Hematopoietic multipotent progenitor cell treated with erythropoietin and hydrocortisone succinate and interleukin-3 and kit ligand, for 4 days (in vitro differentiated cells): Measurements from ENCODE around the gene NDUFA12.

Source experiments
- DNase-seq: peaks from one replicate; pipeline ENCODE4 v3.0.0-alpha.2; 2015

The NDUFA12 gene

GRCh38 chr12:94979941-94980340 is 23.6 kb downstream of the NDUFA12 start:
- no peak for DNase-seq

DNA sequence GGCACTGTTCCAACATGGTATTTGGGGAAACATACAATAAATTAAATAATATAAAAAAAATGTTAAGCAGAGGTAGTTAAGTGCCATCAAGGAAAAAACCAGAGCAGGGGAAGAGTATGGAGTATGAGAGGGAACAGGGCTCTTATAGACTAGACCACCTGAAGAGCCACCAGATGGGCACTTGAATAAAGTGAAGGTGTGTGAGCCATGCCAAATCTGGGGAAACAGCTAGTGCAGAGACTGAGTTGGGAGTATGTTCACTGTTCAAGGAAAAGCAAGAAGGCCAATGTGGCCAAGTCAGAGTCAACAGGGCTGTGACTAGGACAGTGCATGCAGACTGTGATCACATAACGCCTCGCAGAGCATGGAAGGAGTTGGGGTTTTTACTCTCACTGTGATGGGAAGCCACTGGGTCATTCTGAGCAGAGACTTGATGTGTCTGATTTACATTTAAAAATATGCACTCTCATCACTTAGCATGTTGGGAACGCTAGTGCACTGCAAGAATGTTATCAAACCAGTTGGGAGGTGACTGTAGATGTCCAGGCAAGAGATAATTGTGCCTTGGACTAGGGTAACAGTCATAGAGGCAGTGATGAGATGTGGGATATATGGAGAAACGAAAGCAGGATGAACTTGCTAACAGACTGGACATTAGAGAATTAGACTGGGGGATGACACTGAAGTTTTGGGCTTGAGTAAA is 25.6 kb downstream of the NDUFA12 start:
- DNase-seq, result no peak

DNA sequence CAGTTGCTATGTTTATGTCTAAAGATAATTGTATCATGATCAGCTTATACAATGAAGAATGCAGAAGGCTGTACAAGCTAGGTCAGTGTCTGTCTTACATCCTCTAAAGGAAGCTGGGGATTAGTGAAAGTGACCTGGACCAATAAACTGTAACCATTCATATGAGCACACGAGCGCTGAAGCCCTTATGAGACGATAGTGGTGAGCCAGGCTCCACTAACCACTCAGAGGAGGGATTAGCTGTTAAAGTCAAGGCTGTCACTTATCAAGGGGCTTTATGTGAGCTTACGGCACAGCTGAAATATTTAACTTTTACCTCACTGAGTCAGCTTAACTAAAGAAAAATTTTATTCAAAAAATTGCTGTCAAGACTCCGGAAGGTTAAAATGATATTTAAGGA is 30.3 kb downstream of the NDUFA12 start:
- no peak for DNase-seq

- DNase-seq, result no peak
Measured at GRCh38 chr12:94972795-94973194, 30.7 kb downstream of the NDUFA12 start.

DNA sequence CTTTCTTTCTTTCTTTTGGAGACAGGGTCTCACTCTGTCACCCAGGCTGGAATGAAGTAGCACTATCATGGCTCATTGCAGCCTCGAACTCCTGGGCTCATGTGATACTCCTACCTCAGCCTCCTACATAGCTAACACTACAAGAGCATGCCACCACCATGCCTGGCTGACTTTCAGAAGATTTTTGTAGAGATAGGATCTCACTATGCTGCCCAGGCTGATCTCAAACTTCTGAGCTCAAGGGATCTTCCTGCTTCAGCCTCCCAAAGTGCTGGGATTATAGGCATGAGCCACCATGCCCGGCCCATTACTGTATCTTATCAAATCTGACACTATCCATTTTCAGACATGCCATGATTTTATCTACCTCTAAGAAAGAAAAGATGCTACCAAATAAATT is 31.6 kb downstream of the NDUFA12 start:
- no peak for DNase-seq

DNA sequence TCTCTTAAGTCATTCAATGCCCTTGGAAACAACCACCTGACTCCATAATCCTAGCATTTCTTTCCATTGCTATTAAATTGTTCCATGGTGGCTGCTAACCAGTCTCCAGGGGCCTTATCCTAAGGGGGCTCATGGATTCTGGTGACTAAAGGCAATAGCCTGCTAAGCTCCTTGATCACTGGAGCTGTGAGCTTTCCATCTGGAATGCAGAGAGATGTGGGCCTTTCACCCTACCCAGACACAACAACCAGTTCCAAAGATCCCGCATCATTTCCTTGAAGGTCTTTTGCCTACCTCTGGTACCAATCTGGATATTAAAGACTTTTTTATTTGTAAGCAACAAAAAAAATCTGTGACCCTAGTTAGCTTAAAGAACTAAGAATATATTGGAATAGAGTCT is 32.9 kb downstream of the NDUFA12 start:
- DNase-seq, result no peak

- DNase-seq, result peak; percentile 44
Measured at GRCh38 chr12:94969424-94969823, 34.1 kb downstream of the NDUFA12 start.

GRCh38 chr12:94965982-94966630 is 37.4 kb downstream of the NDUFA12 start:
- DNase-seq, result no peak

DNA sequence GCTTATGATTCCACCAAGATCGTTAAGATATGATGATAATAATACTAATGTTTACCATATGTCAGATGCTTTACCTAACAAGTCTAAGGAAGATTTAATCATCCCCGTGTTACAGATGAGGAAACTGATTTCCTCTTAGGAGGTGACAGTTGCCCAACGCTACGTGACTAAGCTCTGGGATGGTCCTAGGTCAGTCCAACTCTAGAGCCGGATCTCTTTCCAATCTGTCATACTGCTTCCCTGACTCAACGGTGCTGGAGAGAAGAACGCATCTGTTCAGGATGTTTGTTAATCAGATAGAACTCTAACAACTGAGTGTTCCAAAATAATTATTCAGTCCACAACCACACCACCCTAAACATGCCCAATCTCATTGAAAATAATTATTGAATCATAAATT is 39.8 kb downstream of the NDUFA12 start:
- no peak for DNase-seq

GRCh38 chr12:94962670-94963069 is 40.8 kb downstream of the NDUFA12 start:
- DNase-seq, result no peak

- no peak for DNase-seq
Measured at GRCh38 chr12:94961911-94962310, 41.6 kb downstream of the NDUFA12 start.

DNA sequence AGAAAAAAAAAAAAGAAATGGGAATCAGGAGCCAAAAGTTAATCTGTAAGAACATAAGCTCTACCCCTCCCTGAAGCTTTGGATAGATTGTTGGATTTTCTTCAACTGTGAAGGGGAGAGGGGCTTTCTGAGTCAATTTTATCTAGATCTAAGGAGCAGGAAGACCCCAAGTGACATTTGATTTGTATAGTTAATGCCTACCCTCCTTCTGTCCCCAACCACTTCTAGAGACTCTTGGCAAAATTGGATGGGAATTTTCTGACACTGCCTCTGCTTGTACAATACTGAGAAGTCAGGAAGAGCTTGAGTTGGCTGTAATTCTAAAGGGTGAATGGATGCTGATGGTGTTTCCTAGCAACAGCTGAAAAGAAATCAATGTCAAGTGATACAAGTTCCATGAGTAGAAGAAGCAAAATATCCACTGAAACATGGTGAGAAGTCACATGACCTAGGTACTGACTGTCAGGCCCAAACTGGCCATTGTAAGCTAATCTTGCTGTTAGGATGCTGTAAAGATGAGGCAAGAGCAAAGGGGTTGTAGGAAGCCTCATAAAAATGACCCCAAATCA is 42.2 kb downstream of the NDUFA12 start:
- DNase-seq, result no peak

DNA sequence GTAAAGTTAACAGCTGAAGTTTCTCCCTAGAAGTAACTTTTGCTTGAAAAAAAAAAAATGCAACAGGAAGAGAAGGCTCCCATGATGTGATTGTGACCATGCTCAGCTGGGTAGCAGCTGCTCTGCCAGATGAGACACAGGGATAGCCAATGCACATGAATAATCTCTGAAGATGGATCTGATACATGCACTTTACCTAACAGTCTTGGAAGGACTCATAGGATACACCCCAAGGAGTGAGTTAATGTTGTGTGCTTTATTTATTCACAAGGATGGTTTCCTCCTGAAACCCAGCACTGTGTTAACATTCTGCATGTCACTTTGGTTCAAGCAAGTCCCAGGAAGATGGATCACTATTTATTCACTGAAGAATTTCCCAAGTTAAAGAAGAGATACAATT is 46.5 kb downstream of the NDUFA12 start:
- DNase-seq, result no peak

DNA sequence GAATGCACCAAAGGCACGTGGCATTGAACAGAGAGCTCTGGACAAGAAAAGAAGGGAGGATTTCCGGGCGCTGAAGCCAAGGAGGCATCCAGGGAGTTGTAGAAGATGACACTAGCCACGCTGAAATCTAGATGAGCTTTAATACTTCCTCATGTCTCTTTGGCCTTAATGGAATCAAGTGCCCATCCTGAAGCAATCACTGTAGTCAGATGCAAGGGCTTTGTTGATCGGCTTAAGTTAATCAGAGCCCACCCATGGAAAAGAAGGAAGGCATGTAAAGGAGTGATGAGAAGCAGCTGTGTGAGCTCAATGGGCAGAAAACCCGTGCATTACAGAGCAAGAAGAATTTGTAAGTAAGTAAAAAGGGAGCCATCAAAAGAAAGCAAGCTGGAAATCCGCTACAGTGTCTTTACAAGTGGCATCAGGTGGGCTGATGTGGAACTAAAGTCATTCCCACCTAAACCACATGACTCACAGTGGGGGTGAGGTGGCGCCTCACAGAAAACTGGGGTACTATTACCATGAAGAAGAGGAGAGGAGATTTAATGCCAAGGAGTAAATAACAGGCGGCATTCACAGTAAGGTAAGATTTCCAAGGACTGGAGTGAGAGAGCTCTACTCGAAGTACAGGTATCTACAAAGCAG is 48.4 kb downstream of the NDUFA12 start:
- no peak for DNase-seq

- peak; percentile 87 for DNase-seq
Measured at GRCh38 chr12:94954029-94954685, 49.3 kb downstream of the NDUFA12 start.

GRCh38 chr12:94952325-94952724 is 51.2 kb downstream of the NDUFA12 start:
- DNase-seq, result no peak

DNA sequence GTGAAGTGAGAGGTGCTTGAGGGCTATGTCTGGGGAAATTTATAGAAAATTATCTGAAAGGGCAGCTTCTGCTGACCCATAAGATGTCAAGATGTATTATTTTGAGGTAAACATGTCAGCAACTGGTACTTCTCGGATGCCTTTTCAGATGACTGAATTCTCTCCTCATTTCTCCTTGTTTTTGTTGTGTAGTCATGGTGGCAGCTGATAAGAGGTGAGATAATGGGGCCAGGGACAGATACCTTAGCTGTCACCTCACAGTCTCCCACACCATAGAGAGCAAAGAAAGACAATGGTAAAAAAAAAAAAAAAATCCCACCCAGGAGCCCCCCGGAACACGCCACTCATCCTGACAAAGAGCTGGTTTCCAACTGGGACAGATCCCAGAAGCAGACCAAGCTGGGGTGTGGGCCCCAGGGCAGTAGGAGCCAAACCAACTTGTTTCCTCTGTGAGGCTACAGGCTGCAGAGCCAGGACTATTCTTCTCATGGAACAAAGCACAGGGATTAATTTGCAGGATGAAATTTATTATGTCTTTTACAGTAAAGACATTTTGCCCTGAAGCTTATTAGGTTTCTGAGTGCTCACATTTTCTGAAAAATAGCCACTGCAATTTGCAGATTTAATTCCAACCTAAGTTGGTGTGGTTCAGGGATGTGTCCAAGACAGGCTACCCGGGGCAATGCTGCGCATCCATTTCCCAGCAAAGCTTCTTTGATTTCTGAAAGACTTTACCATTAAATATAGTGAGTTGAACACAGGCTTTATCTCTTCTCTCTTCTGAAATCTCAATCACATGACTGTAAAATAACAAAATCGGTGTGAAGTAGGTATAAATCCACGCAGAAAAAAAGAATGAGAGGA is 52.2 kb downstream of the NDUFA12 start:
- no peak for DNase-seq

- DNase-seq, result no peak
Measured at GRCh38 chr12:94948232-94948810, 55.2 kb downstream of the NDUFA12 start.

DNA sequence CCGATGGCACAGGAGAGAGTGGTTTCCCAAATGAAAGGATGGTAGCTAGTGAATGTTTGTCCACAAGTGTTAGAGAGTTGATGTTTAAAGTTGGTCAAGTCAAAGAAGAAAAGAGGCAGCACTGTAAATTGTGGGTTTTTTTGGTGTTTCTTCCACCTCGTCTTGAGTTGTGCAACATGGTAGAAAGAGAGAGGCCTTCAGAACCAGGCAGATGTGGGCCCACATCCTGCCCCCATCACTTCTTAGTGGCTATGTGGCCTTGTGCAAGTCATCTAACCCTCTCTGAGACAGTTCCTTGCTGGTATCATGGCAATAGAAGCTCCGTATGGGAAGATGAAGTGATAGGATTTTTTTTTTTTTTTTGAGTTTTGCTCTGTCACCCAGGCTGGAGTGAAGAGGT is 60.8 kb downstream of the NDUFA12 start:
- DNase-seq, result peak; percentile 80

DNA sequence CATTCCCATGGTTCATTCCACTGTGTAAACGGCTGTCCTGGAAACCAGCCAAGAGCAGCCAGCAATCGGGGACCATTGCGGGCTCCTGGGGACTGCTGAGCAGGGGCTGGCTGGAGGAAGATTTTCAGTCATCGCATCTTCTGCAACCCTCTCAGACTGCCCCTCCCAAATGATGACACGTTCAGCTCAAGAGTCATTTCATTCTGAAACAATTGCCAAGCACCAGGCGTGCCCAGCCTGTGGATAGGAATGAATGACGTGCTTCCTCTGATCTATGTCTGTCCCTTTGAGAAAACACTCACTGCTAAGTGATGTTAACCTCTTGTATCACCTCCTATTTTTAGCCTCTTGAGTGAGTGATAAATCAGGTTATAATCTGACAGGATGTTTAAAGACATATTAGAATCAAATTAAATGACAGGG is 62.0 kb downstream of the NDUFA12 start:
- DNase-seq, result no peak

GRCh38 chr12:94940771-94941170 is 62.7 kb downstream of the NDUFA12 start:
- no peak for DNase-seq

DNA sequence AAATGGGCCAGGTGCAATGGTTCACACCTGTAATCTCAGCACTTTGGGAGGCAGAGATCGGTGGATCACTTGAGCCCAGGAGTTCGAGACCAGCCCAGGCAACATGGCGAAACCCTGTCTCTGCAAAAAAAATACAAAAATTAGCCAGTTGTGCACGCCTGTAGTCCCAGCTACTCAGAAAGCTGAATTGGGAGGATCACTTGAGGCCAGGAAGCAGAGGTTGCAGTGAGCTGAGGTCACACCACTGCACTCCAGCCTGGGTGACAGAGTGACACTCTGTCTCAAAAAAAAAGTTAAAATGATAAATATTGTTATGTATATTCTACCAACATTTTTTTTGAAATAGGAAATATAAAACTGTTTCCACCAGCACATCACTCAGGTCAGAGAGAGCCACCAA is 64.9 kb downstream of the NDUFA12 start:
- no peak for DNase-seq
